C1 segment of cervical spinal cord (tissue), 14 donors: ENCODE results near the gene PIP5K1C.
A peak's percentile ranks its signal among the peaks of the same experiment; 100 is the strongest.
"Not testable (repeated sequence)": the region's sequence is repeated elsewhere in the genome, so short reads cannot be mapped to it uniquely, and the experiment has no call there.

Experiments
- DNase-seq, 14 donors: peaks; one replicate each; lab custom pipeline; 2025; lab: John Stamatoyannopoulos, UW

The PIP5K1C gene

GRCh38 chr19:3628766-3629165, 71.5 kb downstream of the PIP5K1C start:
- DNase-seq: not testable (repeated sequence)

DNA sequence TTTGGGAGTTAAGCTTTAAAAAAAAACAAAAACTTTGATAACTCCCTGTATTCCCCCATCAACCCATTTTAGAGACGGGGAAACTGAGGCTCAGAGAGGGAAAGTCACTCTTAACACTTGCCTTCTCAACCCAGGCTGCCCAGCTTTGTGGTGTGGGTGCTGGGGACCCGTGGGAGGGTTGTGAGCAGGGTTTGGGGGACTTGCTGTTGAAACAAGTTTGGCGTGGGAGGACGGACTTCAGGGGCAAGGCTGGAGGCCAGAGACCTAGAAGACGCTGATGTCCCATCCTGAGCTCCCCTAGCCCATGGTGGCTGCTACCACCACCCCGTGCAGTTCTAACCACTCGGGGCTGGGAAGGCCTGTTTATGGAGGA, 72.9 kb downstream of the PIP5K1C start:
- DNase-seq: no peak

DNA sequence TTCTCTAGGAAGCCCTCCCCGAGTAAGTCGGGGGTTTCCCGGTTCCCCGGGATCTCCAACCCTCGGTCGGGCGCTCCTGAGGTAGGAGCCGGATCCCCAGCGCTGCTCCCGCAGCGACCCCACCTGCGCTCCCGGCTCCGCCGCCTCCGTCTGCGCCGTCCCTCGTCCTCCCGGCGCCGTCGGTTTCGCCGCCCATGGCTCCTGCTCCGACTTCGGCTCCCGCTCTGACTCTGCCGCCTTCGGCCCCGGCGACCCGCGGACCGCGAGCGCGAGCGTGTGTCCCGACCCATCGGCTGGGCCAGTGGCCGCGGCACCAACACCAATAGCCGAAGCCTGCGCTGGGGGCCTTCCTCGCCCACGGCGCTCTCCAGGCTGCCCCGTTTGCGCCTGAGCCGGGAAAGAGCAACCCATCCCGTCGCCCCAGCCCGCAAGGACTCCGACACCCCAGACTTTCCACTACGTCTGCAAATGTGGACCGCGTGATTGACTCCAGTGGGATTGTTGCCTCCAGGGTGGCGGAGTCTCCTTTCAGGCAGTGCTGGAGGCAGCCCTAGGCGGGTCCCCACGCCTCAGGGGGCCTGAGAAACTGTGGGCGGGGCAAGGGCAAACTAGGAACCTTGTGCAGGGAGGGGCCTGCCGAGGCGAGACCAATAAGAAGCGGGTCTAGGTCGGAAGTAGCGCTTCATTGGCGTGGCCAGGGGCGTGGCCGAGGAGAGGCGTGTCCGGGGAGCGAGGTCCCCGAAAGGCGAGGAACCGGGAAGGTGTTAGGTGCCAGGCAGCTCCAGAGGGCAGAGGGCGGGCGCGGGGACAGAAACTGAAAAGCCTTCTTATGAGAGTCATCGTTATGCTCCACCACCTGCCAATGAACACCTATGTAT, 73.6 kb downstream of the PIP5K1C start, which contains the start of gene CACTIN:
TSS of gene CACTIN (minus strand) at position 318 of the 878 bp plus-strand sequence. CDS start at position 290, 28 bp downstream.
- peak; percentile 75 to 99 (median 96) for DNase-seq

- no peak for DNase-seq
Measured at GRCh38 chr19:3625996-3626472, 74.2 kb downstream of the PIP5K1C start.

GRCh38 chr19:3623716-3624115, 76.6 kb downstream of the PIP5K1C start:
- DNase-seq: no peak

- DNase-seq: no peak
Measured at GRCh38 chr19:3622224-3622623, 78.0 kb downstream of the PIP5K1C start.

DNA sequence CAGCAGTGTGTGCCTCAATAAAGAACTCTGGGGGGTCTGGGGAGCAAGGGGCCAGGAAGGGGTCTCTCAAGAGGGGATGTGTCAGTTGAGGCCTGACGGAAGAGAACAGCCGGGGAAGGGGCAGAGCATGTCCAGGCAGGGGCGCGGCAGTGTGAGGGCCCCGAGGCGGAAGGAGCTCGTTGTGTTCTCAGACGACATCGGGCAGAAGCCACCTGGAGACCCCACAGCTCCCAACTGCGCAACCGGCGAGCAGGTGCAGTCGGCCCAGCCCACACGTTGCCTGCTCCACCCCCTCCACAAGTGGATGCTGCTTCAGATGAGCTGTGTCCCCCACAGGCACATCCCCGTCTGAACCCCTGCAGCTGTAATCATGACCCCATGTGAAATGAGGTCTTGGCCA, 78.6 kb downstream of the PIP5K1C start:
- DNase-seq: no peak

GRCh38 chr19:3620817-3621547, 79.3 kb downstream of the PIP5K1C start:
- DNase-seq: no peak

DNA sequence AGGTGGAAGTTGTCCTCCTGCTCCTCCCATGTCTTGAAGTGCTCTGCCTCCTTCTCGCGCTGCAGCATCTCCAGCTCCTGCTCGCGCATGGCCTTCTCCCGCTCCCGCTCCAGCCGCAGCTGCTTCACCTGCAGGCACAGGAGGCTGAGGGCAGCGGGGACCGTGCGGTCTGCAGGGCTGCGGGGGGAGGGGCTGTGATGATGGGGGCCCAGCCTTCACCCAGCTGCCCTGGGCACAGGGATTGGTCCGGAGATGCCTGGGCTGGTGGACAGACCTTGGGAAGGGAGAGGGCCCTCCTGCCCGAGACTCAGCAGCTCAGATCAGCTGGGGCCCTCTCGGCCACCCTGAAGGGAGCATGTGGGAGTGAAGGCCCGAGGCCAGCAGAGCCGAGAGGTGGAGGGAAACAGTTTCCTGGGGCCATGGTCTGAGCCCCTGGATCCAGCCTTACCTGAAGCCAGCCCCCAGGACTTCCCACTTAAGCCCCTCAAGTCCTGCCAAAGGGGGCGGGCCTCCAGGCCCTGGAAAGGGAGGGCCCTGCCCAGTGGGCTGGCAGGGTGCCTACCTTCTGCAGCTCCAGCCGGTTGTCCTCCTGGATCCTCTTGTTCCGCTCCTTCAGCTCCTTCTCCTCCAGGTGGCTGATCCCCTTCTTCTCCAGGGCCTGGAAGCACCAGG, 80.0 kb downstream of the PIP5K1C start:
- DNase-seq: no peak

DNA sequence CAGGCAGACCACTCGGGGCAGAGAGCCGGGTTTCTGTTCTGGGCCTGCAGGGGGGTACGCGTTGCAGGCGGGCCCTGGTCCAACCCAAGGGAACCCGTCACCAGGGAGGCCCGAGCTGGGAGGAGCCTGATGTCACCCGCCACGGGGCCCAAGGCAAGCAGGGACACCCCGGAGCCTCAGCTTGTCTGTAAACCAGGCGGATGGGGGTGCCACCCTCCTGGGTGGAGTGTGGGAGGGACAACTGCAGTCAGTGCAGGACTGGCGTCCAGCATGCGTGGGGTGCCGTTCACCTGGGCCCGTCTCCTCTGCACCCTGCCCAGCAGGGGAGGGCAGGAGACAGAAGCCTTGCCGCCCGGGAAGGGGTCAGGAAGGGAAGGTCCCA, 80.6 kb downstream of the PIP5K1C start:
- DNase-seq: no peak

DNA sequence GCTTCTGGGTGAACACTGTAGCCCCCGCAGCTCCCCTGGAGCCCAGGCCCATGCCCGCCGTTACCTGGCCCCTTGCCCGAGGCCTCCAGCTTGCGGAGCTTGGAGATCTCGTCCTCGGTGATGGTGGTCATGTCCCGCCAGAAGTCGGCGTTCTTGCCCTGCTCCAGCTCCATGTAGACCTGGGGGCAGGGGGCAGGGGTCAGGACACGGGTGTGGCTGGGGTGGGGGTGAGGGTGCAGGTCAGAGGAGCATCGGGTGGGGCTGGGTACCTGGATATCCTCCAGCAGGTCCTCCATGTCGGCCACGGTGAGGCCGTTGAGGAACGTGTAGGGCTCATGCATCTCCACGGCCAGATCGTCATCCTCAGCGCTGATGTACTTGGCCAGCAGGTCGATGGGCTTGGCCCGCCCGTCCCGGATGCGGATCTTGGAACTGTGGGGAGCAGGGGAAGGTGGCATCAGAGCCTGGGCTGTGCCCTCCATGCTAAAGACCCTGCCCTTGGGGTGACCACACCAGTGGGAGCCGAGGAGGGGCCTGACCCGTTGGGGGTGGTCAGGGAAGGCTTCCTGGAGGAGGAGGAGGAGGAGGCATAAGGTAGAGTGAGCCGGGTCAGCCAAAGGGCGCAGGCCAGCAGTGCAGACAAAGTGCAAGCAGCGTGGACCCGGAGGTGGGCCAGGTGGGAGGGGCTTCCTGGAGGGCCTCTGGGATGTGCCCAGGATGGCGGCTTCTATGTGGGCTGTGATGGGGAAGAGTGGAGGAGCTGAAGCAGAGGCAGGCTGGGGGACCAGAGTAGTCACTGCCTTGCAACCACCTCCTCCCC, 81.2 kb downstream of the PIP5K1C start:
- no peak for DNase-seq

DNA sequence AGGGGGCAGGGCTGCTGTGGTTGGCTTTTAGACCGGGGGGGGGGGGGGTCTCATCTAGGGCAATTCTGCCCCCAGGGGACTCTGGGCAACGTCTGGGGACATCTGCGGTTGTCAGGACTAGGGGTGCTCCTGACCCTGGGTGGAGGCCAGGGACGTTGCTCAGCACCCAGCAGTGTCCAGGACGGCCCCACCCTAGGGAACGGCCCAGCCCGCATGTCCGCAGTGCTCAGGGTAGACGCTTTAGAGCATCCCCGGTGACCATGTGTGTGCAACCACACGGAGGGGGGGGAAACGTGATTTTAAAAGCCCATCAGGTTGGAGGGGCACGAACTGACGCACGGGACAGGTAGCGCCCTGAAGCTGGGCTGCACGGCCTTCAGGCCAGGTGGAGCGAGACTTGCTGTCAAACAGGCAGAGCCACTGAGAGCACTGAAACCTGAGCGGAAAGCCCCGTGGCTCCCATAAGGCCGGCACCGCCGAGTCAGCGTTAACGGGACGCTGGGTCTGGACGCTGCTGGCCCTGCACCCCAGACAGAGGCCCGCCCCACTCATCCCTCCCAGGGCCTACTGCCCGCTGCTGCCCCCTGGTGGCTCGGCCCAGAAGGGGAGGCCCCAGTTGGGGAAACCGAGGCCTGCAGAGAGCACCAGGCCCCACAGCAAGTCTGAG, 82.0 kb downstream of the PIP5K1C start:
- peak in 9 of 14 donors; percentile 5 to 62 (median 36) for DNase-seq

DNA sequence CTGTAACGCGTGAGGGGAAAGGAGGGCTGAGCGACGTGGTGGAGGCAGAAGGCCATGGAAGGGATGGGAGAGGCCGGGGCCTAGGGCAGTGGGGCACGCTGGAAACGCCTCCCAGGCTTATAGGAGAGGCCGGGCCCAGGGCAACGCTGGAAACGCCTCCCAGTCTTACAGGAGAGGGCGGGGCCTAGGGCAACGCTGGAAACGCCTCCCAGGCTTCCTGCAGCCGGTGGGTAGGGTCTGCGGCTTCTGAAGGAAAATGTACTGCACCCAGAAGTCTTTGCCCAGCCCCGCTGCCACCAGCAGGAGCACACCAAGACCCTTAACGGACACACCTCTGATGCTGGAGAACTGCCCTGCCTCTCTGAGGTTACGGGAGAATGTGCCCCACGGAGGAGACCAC, 82.8 kb downstream of the PIP5K1C start:
- no peak for DNase-seq

DNA sequence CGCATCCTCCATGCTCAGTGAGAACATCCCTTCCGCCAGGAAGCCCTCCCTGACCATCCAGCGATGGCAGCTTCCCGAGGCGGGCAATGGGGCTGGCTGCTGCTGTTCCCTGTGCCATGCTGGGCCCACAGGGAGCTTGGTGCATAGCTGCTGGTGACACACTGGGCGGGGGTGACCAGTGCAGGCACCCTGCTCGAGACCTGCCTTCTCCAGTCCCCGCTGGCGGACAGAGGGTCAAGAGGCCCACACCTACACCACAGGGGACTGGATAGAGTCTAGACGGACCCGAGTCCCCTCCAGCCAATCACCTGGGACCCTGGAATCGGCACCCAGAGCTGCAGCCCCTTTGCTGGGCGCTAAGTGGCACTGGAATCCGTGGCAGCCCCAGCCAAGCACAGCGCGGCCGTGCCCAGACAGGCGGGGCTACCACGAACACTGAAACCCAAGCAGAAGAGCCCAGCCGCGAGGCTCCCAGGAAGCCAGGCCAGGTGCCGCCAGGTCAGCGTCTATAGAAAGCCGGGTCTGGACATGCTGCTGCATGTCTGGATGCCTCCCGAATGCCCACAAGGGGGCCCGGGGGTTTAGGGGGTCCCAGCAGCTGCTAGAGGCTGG, 84.6 kb downstream of the PIP5K1C start:
- no peak for DNase-seq

DNA sequence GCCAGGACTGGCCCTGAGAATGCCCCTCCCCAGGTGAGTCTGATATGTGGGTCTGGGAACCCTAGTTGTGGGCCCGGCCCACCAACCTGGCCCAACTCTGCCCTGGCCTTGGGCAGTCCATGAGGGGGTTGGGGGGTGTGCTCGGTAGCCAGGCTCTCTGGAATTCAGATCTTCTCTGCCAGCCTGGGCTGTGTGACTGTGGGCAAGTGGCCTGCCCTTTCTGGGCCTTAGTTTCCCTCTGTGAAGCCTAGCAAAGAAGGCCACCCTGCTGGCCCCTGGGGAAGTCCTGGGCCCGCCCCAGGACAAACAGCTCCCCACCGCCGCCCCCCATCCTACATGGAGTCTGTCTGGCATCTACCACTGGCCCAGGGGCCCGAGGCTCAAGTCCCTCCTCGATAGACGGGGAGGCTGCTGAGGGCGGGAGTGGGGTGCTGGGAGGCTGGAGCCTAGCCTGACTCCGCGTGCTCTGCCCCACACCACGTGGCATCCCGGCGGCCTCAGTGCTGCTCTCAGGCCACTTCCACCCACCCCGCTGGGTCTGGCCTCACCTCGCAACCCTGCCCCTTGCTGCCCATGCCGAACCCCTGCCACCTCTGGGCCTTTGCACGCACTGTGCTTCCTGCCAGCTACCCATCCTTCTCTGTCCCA, 85.3 kb downstream of the PIP5K1C start:
- no peak for DNase-seq

DNA sequence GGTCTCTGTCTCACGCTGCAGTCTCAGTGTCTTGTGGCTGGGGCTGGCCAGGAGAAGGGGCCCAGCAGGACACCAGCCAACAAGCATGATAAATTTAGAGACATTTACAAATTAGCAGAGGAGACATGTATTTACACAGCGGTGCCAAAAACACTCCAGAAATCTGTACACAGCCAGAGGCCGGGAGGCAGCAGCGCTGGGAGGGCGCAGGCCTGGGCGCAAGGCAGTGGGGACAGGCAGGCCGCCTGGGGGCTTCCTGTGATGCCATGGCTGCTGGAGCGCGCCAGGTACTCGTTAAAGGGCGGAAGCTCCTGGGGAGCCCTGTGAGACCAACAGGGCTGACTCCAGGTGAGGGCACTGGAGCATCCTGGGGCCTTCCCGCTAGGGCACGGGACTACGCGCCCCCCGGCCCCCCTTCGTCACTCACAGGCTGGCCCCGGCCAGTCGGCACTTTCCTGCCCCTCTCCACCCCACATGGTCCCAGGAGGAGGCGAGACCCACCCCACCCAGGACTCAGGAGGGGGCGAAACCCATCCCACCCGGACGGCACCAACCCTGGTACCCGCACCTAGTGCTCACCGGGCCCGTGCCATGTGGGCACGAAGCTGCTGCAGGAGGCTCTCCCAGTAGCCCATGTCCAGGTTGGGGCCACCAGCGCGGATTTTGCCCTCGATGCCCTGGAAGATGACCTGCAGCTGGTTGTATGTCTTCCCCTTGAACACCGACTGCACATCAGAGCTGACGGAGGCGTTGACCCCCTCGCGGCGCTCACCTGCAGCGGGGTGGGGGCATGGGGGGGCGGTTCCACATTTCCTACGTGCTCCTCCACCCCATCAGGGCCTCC, 86.2 kb downstream of the PIP5K1C start:
- DNase-seq: no peak

GRCh38 chr19:3612901-3613741, 87.1 kb downstream of the PIP5K1C start:
- DNase-seq: no peak

DNA sequence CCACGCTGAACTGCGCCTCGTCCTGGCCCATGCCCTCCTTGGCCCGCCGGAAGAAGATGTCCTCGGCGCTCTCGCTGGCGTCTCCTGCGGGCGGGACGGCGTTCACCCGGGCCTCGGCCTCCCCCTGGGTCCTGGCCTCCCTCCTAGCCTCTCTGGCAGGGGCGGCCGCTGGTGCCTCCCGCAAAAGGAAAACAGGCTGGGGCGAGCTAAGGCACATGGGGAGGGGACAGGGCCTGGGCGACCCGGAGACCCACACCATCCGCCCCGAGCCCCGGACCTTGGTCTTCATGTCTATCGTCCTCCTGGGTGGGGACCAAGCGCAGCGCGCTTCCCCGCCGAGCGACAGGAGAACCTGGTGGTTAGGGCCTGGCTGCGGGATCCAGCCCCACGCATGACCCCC, 87.9 kb downstream of the PIP5K1C start:
- no peak for DNase-seq
